Measurements from ENCODE around the gene CTXN1.
"Not testable (repeated sequence)": the region's sequence is repeated elsewhere in the genome, so short reads cannot be mapped to it uniquely, and the experiment has no call there.

Gene CTXN1

DNA sequence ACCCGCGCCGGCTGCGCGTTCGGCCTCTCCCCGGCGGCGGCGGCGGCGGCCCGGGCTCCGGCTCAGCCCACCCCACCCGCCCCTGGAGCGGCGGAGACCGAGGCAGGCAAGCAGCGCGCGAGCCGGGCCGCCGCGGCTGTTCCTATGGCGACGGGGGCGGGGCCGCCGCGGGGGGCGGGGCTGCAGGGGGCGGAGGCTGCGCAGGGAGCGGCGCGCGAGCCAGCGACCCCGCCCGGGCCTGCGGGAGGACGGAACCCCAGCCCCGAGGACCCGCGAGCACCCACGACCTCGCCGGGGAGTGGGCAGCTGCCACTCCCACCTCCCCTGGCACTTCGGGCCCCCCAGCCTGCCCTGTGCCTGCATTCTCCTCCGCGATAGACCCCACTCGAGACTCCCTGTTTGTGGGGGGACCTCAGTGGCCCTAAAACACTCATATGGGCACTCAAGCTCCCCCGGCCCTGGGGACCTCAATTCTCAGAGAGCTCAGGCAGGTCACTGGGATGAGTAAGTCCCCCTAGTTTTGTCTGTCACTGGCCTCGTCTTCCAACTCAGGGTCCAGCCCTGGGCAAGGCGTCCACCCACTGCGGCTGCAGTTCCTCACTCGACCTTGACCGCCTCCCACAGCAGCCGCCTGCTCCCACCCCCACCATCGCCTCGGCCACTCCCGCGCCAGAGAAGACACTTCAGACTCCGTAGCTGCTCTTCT lies at the start of gene CTXN1:
TSS of gene CTXN1 (minus strand) at position 115 of the 706 bp plus-strand sequence. CDS start 597 bp downstream, outside the sequence.
- peak; percentile 2 to 29 for DNase-seq

- no peak for DNase-seq
Observed at GRCh38 chr19:7975037-7975436, 49.1 kb upstream of the CTXN1 start.

DNA sequence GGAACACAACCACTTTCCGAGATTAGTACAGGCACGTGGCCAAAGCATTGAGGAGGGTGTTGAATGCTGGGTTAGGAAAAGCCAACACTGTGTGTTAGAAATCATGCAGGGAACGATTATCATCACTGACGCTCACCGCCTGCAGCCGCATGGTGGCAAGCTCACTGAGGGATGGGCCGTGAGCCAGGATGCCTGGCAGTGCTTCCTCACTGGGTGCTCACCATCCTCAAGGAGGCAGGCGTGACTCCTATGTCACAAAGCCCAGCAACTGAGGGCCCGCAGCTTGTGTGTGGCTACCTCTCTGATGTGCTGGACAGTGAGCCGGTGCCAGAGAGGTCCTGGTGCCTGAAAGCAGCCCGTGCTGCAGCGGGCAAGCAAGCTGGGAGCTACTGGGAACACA lies 47.9 kb upstream of the CTXN1 start:
- no peak for DNase-seq

DNA sequence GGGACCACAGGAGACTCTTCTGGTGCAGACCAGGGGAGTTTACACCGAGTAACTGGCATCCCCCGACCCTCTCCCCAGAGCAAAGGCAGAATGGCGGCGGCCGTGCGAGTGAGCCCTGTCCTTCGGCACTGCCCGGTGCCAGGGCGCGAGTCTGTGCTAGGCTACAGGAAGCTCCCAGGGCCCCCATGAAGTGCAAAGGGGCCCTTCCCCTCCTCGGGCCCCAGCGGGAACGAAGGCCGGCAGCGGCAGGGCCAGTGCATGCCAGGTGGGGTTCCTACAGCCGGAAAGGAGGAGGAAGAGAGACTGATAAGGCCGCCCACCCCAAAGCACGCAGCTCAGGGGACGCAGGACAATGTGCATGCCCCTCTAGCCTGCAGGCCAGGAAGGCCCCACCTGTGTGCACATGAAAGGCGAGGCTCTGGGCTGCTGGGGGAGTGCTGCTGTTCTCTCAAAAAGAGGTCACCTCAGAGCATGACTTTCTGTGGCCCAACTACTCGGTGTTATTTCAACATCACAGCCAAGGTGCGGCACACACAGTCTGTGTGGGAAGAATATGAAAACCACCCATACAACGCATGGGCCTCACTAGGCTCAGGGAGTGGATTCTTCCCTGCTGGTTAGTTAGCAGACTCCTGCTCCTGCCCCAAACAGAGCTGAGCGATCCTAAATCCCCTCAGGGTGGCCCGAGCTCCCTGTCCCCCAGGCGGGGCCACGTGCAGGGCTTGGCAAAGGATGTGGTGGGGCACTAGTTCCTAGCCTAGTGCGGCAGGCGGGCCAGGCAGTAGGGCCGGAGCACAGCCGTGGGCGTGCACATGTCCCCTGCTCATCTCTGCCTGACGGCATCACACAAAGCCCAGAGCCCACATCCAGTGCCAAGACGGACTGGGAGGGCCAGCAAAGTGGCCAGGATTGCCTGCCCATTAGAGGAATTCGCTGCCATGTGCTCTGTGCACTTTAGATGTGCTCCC lies 45.9 kb upstream of the CTXN1 start:
- no peak for DNase-seq

DNA sequence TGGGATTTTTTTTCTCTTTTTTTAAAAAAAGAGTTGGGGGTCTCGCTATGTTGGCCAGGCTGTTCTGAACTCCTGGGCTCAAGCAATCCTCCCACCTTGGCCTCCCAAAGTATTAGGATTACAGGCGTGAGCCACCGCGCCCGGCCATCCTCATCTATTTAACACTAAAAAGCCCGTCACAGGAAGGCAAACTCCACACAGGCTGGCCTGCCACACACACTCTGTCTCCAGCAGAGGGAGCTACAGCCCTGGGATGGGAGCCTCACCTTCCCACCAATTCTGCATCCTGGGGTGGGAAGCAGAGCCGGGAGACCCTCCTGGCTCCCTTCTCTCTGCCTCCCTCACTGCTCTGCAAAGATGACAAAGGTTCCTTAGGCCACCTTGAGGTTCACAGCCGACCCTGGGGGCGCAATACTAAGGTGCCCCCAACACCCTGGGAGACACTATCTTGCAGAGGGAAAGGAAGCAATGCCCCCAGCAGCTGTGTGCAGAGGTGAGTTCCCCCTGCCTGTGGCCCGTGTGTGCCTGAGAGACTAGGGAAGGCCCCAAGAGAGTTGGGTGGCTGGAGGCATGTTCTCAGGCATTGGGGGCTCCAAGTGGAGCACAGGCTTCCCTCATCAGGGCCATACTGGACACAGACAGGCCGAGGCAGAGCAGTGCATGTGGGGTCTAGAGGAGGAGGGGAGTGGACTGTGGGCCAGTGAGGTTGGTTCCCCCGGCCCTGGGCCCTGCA lies 44.9 kb upstream of the CTXN1 start:
- DNase-seq = no peak

- no peak for DNase-seq
Observed at GRCh38 chr19:7969555-7969939, 43.6 kb upstream of the CTXN1 start.

GRCh38 chr19:7968796-7969554 lies 43.0 kb upstream of the CTXN1 start:
- DNase-seq = no peak

DNA sequence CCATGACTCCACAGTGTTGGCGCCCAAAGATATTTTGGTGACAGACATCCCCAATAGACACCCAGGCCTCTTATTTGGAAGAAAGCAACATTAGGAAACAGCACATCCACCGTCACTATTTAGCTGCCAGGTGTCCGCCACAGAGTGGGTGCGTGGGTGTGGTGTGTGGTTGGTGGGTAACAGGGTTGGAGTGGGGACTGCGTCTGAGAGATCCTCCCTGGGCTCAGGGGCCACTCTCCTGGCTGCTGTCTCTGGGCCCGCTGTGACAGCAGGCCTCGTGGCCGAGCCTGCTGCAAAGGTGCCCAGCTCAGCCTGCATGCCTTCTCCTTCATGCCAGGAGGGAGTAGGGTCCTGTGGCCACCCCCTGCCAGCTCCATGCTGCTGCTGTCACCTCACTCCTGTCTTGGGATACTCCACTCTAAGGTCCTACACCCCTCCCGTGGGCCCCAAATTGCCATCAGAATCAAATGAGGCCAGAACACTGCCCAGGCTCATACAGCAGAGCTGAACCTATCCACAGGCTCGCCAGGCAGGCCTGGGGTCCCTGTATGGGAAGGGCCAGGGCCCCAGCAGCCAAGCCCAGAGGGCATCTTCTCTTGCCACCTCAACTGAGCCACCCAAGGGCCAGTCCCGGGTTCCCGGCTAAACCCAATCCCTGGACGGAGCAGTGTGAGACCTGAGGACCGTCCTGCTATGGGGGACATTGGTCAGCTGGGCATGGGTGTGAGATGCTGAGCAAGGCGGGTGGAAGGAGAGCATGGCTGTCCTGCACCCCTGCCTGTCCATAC lies 42.3 kb upstream of the CTXN1 start:
- no peak for DNase-seq

GRCh38 chr19:7965921-7966665 lies 40.2 kb upstream of the CTXN1 start:
- no peak for DNase-seq

GRCh38 chr19:7965259-7965841 lies 39.4 kb upstream of the CTXN1 start:
- no peak for DNase-seq

DNA sequence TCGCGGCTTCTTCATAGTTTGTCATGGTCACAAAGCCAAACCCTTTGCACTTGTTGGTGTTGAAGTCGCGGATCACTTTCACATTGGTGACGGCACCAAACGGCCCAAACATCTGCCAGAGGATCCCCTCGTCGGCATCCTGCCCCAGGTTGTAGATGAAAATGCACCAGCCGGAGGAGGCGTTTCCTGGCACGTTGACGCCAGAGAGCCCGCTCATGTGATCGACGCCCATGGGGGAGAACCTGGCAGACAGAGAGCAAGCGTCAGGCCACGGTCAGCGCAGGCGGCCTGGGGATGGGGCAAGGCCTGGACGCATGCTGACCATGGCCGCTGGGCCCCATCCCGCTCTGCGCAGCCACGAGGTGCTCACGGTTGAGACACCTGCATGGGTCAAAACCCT lies 37.6 kb upstream of the CTXN1 start:
- no peak for DNase-seq

GRCh38 chr19:7962644-7963268 lies 36.8 kb upstream of the CTXN1 start:
- DNase-seq = no peak

GRCh38 chr19:7961920-7962626 lies 36.1 kb upstream of the CTXN1 start:
- no peak for DNase-seq

DNA sequence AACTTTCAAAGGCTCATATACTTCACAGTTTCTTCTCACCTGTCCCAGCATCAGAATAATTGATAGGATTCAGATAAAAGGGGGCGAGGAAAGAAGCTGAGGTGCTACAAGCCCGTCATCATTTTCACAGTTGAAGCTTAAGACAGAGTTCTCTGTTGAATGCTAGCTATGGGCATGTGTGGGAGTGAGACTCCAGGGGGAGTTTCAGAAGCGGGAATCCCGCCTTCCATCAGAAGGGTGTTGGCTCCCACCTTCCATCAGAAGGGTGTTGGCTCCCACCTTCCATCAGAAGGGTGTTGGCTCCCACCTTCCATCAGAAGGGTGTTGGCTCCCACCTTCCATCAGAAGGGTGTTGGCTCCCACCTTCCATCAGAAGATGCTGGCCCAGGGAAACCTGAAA lies 35.1 kb upstream of the CTXN1 start:
- not testable (repeated sequence) for DNase-seq

- DNase-seq = no peak
Observed at GRCh38 chr19:7959211-7959610, 33.3 kb upstream of the CTXN1 start.

GRCh38 chr19:7955696-7956095 lies 29.8 kb upstream of the CTXN1 start:
- DNase-seq = no peak

DNA sequence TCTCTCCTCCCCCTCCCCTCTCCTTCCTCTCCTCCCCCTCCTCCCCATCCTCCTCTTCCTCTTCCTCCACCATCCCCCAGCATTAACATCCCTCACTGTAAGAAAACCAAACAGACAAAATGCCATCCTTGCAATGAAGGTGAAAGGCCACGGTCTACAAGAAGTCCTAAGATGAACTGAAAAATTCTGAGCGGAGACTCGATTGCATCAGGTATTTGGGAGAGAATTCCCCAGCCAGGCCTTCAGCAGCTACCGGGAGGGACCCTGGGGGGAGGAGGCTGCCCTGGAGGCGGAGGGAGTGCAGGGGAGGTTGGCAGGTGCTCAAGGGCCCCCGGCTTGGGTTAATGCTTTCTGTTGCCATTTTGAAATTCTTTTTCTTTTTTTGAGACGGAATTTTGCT lies 27.6 kb upstream of the CTXN1 start:
- DNase-seq = no peak

DNA sequence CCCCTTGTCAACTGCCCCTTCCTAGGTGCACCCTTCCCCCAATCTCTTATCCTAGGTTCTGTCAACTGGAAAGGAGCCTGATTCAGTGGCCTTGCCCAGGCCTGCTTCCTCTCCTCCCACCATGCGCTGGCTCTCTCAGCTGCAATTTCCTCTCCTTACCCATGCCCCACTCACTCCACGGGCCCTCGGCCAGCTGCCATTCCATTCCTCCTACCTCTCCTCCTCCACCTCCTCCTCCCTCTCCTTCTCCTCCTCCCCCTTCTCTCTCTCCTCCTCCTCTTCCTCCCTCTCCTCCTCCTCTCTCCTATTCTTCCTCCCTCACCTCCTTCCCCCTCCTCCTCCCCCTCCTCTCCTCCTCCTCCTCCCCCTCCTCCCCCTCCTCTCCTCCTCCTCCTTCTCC lies 27.1 kb upstream of the CTXN1 start:
- no peak for DNase-seq

DNA sequence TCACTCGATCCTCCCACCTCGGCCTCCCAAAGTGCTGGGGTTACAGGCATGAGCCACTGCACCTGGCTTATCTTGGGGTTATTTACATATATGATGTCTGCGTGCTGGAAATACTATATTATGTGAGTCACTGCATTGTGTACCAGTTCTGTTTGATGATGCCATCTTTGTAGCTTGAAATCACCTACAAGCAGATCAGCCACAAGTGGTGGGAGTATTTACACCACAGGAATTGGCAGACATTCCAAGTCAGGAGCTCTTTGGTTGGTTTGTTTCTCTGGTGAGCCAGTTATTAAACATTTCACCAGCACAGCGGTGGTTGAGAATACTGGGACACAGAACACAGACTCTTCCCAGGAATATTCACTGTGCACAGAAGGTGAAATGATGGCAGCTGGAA lies 22.0 kb upstream of the CTXN1 start:
- no peak for DNase-seq
